ENCODE results near the gene TSPEAR. TPM values are rescaled to one million over a fixed set of nuclear protein-coding genes. Genes with fewer than 3 reads are reported as not detected.

Gene TSPEAR
- total RNA-seq, 2 donors from 2014 or later = 0.85 TPM; not detected in 1

DNA sequence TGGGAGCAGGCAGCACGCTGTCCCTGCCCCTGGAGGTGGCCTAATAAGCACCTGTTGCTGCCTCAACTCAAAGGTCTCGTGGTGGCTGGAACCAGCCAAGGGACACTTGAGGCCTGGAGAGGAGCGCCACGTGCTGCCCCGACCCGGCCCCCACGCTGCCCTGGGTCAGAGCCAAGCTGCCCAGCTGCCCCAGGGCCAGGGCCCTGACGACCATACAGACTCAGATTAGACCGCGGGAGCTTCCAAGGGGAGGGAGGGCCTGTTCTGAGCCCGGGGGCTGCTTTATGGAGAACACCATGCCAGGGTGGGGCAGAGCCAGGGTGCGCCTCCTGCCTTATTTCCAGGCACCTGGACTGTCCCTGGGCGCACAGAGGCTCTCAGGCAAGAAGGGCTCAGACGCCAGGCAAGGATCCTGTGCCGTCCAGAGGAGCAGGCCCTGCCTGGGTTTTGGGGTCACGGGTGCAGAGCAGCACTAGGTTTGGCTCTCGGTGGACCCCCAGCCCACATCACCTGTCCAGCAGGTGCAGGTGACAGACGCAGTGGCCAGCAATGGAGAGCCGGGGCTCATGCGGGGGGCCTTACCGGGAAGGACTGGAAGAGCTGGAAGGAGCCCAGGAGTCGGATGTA lies 190.0 kb downstream of the TSPEAR start:
- H3K36me3 ChIP-seq = no peaks in the 10 kb centered on the region
- intact Hi-C loops (cut with DNase I) = no loop called here
- DNase-seq (ENCODE audit: low spot score) = no peak
- WGBS = 88% methylated on average over 19 of the region's 22 CpGs
- no peaks in the 10 kb centered on the region for H3K4me1 ChIP-seq (replicated peaks)
- TF ChIP-seq POLR2A (IDR thresholded peaks at IDR 0.05) (no peak), POLR2AphosphoS5 (IDR thresholded peaks at IDR 0.05) (no peak)
- TF ChIP-seq, protein P1, sequence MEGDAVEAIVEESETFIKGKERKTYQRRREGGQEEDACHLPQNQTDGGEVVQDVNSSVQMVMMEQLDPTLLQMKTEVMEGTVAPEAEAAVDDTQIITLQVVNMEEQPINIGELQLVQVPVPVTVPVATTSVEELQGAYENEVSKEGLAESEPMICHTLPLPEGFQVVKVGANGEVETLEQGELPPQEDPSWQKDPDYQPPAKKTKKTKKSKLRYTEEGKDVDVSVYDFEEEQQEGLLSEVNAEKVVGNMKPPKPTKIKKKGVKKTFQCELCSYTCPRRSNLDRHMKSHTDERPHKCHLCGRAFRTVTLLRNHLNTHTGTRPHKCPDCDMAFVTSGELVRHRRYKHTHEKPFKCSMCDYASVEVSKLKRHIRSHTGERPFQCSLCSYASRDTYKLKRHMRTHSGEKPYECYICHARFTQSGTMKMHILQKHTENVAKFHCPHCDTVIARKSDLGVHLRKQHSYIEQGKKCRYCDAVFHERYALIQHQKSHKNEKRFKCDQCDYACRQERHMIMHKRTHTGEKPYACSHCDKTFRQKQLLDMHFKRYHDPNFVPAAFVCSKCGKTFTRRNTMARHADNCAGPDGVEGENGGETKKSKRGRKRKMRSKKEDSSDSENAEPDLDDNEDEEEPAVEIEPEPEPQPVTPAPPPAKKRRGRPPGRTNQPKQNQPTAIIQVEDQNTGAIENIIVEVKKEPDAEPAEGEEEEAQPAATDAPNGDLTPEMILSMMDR (IDR thresholded peaks at IDR 0.05) = no peak
- no peaks in the 10 kb centered on the region for H3K27me3 ChIP-seq (replicated peaks; ENCODE audit: insufficient read depth)
- no peak overlapping the region for H3K4me3 ChIP-seq
- no peaks in the 10 kb centered on the region for H3K9me3 ChIP-seq
- no peak overlapping the region for H3K27ac ChIP-seq

DNA sequence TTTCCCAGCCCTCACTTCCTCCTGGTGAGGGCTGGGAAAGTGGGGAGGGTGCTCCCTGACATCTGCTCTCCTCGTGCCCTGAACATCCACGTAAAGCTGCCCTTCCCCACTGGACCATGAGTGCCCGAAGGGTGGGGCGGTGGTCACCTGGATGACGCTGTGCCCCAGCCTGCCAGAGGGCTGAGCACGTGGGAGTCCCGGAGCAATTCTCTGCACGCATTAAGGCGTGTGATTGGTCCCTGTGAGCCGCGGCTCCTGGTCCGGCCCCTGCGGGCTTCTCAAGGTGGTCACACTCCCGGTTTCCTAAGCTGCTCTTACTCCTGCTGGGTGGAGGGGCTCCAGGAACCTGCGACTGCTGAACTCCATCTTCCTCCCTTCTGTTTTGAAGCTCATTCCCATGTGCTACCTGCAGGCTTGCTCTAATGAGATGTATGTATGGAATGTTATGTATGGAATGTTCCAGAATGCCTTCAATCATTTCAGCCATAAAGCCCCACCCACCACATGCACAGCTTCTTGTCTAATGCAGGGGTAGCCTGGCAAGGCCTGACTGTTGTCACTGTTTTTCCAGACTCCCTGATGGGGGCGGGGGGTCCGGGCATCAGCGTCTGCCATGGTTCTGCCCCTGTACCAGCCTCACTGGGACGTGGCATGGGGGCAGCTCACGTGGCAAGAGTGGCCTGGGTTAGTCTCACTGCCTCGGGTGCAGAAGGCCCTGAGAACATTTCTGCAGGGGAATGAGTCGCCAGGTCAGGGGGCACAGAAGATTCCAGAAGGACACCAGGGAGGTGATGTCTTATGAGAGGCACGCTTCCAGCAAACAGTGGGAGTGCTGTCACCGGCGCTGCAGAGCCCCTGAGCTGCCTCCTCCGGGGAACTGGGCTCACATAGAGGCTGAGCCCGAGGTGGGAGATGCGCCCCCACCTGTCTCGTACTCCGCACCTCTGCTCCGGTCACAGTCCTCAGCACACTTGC lies 190.8 kb downstream of the TSPEAR start:
- Histone ChIP-seq H3K4me1 (replicated peaks) (no peaks in the 10 kb centered on the region), H3K9me3 (no peaks in the 10 kb centered on the region), H3K36me3 (no peaks in the 10 kb centered on the region), H3K27ac (no peak overlapping the region), H3K4me3 (no peak overlapping the region), H3K27me3 (replicated peaks; ENCODE audit: insufficient read depth) (no peaks in the 10 kb centered on the region)
- 88% methylated on average over 25 of the region's 31 CpGs for WGBS
- no peak for DNase-seq (ENCODE audit: low spot score)
- TF ChIP-seq, protein P1 (IDR thresholded peaks at IDR 0.05) = no peak
- TF ChIP-seq POLR2A (IDR thresholded peaks at IDR 0.05) (no peak), POLR2AphosphoS5 (IDR thresholded peaks at IDR 0.05) (no peak)
- intact Hi-C loops (cut with DNase I) = no loop called here

DNA sequence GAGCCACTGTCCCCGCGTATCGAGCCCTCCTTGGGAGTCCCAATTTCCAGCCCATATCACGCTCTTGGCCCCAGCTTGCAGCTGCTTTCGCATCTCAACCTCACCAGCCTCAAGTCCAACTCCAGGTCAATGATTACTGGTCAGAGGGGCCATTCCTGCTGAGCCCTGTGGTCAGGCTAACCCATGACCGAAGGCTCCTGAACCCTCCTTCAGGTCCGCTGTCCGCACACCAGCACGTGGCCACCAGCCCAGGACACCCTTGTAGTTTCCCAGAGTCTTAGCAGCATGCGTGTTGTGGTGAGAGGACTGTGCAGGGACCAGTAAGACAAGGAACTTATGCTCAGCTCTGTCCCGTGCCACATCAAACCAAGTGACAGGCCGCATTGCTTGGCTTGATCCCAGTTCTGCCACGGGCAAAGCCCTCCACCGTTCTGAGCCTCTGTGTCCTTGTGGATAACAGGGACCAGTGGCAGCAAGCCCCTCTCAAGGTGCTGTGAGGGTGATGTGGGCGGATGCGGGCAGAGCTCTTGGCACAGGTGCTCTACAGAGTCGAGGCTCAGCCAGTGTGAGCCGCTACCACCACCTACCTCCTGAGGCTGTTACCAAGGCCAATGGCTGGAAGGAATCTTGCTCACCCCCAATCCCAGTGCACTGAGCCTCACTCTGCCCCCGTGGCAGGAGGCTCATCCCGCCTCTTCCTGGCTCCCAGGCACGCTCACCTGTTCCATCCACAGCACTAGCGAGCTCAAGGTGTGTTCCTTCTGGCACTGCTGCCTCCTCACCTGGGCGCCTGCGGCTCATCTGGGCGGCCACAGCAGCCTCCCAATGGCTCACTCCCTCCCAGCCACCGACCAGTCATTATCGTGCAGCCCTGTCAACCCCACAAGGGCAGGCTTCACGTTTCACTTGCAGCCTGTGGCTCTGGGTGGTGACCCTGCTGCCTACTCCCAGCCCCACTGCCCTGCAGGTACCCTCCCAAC lies 191.7 kb downstream of the TSPEAR start:
- no peak overlapping the region for H3K4me3 ChIP-seq
- H3K36me3 ChIP-seq = no peaks in the 10 kb centered on the region
- 84% methylated on average over 25 of the region's 28 CpGs for WGBS
- no peaks in the 10 kb centered on the region for H3K4me1 ChIP-seq (replicated peaks)
- no peaks in the 10 kb centered on the region for H3K9me3 ChIP-seq
- no peak for DNase-seq (ENCODE audit: low spot score)
- intact Hi-C loops (cut with DNase I) = no loop called here
- H3K27ac ChIP-seq = no peak overlapping the region
- no peaks in the 10 kb centered on the region for H3K27me3 ChIP-seq (replicated peaks; ENCODE audit: insufficient read depth)
- TF ChIP-seq POLR2A (IDR thresholded peaks at IDR 0.05) (no peak), POLR2AphosphoS5 (IDR thresholded peaks at IDR 0.05) (no peak)
- TF ChIP-seq, protein P1 (IDR thresholded peaks at IDR 0.05) = no peak

DNA sequence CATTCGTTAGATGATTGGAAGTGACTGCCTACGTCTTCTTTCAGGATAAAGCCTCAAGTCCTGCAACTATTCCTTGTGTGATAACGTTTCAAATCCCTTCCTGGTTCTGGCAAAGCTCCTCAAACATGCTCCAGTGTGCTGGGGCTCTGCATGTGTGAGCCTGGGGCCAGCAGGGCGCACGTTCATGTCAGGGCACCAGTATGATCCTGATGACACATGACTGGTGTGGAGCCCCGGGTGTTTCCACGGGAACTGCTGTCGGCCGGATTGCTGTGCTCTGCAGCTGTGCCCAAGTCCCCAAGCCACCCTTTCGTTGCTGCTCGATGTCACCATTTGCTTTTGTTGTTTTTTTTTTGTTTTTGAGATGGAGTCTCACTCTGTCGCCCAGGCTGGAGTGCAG lies 192.7 kb downstream of the TSPEAR start:
- TF ChIP-seq, protein P1 (IDR thresholded peaks at IDR 0.05) = no peak
- TF ChIP-seq POLR2A (IDR thresholded peaks at IDR 0.05) = no peak
- no peak for TF ChIP-seq POLR2AphosphoS5 (IDR thresholded peaks at IDR 0.05)
- intact Hi-C loops (cut with DNase I) = no loop called here
- Histone ChIP-seq H3K4me1 (replicated peaks) (no peaks in the 10 kb centered on the region), H3K36me3 (no peaks in the 10 kb centered on the region), H3K27me3 (replicated peaks; ENCODE audit: insufficient read depth) (no peaks in the 10 kb centered on the region), H3K4me3 (no peak overlapping the region), H3K27ac (no peak overlapping the region), H3K9me3 (no peaks in the 10 kb centered on the region)
- WGBS = 71% methylated on average over 12 of the region's 12 CpGs
- no peak for DNase-seq (ENCODE audit: low spot score)

Data from prostate gland (tissue), 2 donors.